ENCODE measurements around the gene QSOX2.
A peak's percentile ranks its signal among the peaks of the same experiment; 100 is the strongest.

Gene QSOX2

DNA sequence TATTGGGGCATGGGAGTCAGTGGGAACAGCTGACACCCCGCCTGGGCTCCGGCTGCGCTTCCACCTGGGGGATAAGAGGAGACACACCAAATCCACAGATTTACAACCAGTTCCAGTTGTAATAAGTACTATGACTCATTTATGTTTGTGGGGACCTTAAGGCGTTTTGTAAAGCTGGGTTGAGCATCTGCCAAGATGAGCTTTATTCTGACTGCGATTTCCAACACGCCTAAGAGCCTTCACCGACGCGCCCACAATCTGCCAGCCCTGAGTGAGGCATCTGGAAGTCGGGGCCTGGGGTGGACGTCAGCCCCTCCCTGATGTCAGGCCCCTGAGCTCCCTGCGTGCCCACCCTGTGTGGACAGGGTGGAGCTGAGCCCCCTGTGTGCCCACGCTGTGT is 26.3 kb downstream of the QSOX2 start:
- no peak for DNase-seq

- DNase-seq: no peak
Observed at GRCh38 chr9:136218673-136219072, 26.9 kb downstream of the QSOX2 start.

- no peak for DNase-seq
Observed at GRCh38 chr9:136218271-136218670, 27.3 kb downstream of the QSOX2 start.

DNA sequence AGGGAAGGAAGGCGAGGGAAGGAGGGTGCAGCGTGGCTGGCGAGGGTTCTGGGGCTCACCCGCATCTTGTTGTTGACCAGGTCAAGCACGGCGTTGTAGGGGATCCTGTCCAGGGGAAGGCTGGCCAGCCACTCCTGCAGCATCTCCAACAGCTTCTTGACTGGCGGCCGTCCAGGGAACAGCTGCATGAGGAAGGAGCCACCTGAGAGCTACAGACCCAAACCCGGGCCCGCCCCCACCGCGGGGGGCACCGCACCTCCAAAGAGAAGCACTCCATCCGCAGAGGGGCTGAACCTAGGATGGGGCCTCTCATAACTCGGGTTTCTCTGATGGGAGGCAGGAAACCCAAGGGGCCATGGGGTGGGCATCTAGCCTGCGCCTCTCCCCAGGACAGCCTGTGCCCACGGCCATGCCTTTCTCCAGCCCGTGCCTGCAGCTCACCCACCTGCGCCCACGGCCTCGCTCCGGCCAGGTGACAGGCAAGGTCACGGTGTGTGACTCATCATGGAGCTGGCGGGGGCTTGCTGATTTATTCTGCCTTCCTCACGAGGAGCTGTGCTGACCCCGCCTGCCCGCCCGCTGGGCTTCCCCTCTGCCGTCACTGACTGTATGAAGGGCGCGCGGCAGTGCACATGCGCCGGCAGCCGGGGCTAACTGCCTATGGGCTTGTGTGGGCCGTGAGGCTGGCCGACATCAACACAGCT is 28.9 kb downstream of the QSOX2 start:
- DNase-seq: no peak

GRCh38 chr9:136213733-136214132 is 31.9 kb downstream of the QSOX2 start:
- no peak for DNase-seq

DNA sequence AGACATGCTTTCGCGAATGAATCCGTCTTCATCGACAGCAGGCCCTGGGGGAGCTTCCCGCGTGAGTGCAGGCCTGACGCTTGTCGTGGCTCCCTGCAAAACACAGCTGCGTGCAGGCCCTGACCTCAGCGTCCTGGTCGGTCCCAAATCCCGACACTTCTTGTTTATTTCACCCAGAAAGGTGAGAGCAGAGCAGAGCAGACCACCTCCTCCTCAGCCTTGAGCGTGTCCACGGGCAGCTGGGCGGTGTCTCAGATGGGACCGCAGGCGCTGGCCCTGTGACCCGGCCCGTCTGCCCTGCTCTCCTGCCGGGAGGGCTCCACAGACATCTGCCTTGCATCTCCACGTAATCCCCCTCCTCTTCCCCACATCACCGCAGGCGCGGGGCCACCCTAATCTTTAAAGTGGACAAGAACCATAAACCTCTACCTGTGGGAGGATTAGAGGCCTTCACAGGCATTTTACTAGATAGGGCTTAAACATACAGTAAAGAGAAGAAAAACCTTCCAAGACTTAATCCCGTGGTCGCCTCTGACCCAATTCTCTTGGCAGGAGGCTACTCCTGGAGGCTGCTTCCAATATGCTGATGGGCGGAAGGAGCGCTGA is 33.2 kb downstream of the QSOX2 start:
- no peak for DNase-seq

DNA sequence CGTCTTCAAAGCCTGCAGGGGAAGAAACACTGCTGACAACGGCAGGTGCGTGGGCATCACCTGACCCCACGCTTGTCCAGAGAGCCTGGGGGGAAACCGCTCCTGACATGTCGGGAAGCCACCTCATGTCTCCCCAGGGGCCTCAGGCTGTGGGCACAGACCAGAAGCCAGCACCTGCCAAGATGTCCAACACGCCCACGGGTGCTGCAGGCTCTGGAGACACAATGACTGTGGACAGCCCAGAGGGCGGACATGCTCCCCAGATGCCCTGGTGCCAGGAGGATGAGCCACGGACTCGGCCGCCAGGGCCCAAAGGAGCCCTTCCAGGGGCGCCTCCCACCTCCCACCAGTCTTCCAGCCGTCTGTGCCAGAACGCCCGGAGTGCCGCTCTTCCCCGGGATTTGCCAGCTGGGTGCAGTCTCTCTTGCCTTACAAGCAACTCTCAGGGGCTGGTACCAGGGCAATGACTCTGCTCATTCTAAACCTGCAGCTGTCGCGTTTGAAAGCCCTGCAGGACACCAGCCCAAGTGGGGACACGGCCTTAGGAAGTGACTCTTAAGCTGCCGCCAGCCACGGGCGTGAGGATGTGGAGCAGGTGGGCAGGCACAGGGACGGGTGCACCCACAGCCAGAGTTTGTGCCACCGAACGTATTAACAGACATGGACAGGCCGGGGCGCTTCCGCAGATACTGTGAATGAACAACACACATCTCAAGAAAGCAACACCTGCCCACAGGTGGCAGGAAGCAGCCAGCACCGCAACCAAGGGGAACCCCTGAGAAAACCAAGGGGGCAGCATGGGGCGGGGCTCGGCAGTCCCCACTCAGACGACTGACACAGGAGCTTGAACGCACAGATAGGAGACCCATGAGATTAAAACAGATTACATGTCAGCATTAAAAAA is 33.9 kb downstream of the QSOX2 start:
- no peak for DNase-seq

GRCh38 chr9:136211006-136211405 is 34.6 kb downstream of the QSOX2 start:
- no peak for DNase-seq

- DNase-seq: no peak
Observed at GRCh38 chr9:136210276-136210675, 35.3 kb downstream of the QSOX2 start.

- no peak for DNase-seq
Observed at GRCh38 chr9:136209786-136210185, 35.8 kb downstream of the QSOX2 start.

- no peak for DNase-seq
Observed at GRCh38 chr9:136209232-136209631, 36.4 kb downstream of the QSOX2 start.

DNA sequence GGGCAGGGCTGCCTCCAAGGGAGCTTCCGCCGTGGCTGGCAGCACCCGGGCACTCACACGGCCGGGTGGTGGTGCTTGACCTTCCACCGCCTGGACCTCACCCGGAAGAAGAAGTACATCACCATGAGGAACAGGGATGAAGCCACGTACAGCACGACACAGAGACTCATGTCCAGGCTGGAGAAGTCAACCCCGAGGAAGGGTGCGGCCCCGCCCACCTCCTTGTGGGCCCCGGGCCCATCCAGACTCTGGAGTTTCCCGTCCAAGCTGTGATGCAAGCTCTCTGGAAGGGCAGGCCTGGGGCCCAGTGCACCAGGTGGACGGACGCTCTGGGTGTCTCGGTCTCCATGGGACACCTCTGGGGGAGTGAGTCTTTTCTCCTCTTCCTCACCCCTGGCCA is 36.9 kb downstream of the QSOX2 start:
- no peak for DNase-seq

- no peak for DNase-seq
Observed at GRCh38 chr9:136207616-136208015, 38.0 kb downstream of the QSOX2 start.

DNA sequence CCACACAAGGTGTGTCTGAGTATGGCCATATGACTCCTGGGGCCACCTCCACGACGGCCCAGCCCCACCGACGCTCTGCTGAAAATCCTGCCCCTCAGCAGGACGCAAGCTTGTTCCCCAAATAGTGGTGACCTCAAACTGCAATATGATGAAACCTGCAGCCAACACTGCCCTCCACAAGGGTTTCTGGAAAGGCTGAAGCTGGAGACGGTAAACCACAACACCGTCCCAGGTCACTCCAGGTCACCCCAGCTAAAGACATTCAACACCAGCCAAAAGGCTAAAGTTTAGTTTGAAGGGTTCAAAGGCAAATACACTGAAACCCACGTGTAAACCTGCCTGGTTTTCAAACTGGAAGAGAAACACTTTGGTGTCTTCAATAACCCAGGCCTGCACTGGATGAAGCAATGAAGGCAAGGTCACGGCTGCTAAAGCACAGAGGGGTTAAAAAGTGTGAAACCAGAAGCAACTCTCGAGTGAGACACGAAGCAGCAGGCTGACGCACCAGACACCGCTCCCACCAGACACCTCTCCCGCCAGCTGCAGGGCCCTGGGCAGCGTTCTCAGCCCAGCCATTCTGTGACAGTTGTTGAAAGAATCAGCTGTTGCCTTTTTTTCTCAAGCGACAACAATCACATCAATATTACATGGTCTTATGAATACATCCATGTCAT is 38.9 kb downstream of the QSOX2 start:
- DNase-seq: no peak

DNA sequence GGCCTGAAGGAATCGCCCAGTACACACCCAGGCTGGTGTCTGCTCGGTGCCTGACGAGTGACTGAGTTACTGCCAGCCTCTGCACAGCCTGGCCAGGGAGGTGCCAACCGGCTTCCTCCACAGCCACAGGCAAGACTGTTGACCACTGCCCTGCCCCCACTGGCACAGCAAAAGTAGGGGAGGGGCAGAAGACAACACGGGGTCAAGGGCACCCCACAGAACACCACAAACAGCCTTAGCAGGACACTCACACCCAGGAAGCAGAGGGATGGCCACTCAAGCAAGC is 40.0 kb downstream of the QSOX2 start:
- no peak for DNase-seq

GRCh38 chr9:136204838-136205706 is 40.5 kb downstream of the QSOX2 start, which contains the start of gene LHX3:
TSS of gene LHX3 (minus strand) at chr9:136205128. CDS start at chr9:136205012, 116 bp downstream.
- peak; percentile 17 for DNase-seq

DNA sequence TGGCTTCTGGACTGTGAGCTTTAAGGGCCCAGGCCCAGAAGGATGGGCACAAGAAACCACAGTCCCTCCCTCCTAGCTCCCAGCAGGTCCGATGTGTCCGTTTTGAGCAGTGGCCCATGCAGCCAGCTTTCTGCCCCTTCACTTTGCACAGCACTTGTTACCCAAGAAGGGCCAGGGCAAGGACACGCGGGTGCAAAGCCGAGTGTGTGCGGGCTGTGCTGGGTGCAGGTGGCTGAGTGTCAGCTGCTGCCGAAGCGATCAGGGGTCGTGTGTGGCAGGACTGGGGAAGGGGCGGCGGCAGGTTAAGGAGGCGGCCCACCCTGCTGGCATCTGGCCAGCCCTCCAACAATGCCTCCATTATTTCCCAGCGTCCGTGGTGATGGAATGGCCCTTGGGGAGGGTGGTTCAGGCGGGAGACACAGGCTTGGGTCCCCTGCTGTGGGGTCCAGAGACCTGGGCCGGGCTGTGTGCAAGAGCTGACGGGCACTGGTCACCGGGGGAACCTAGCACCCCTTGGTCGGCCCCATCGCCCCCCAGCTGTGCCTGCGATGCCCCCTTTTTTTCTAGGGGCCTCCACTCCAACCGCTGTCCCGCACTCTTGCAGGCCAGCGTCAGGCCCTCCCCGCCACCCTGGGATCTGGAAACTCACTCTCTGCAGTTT is 41.3 kb downstream of the QSOX2 start:
- DNase-seq: no peak

GRCh38 chr9:136203408-136204144 is 42.0 kb downstream of the QSOX2 start:
- DNase-seq: no peak

GRCh38 chr9:136202454-136203407 is 42.9 kb downstream of the QSOX2 start:
- no peak for DNase-seq
